RWPE1 (cell line): Measurements from ENCODE around the gene RIF1.

Experiments used
- CTCF ChIA-PET: fragments of 350-600 bp; sonication (Branson Sonifier 250); formaldehyde crosslinking; extraction: SDS; loops from one replicate; lab custom pipeline; 2021; lab: Yijun Ruan, JAX
- POLR2A ChIA-PET: fragments of 400-600 bp; formaldehyde crosslinking; extraction: SDS; loops from one replicate; lab custom pipeline; 2020; ENCODE audit warnings: antibody characterized with exemption; ENCODE audit not compliant: low non-redundant PET; lab: Yijun Ruan, JAX
- DNase-seq: peaks from one replicate; pipeline ENCODE4 v3.0.0; 2012; ENCODE audit warnings: low spot score
- H3K27ac ChIP-seq: fragments of 450-650 bp; 2 replicates; pipeline ENCODE4 v1.5.1; 2017
- TF ChIP-seq, protein P1 (sequence below): fragments of 450-650 bp; conservative IDR thresholded peaks from 2 replicates; pipeline ENCODE4 v1.5.1; 2017; ENCODE audit warnings: low read depth, mild to moderate bottlenecking

The RIF1 gene

DNA sequence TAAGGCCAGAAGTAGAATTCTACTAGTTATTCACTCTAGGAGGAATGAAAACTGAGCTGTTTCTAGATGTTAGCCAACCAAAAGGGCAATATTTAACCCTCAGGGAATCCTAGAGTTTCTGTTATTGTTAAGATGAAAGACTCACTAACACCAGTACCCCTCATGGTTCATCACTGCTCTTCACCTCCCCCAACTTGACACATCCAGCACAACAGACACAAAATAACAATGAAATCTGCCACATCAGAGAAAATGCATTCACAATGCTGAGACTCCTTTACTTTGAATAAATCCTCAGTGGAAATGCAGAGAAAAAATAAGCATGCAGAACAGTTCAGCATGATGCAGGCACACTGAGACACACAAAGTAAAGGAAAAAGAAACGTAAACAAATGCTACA lies 111.3 kb downstream of the RIF1 start:
- TF ChIP-seq, protein P1, sequence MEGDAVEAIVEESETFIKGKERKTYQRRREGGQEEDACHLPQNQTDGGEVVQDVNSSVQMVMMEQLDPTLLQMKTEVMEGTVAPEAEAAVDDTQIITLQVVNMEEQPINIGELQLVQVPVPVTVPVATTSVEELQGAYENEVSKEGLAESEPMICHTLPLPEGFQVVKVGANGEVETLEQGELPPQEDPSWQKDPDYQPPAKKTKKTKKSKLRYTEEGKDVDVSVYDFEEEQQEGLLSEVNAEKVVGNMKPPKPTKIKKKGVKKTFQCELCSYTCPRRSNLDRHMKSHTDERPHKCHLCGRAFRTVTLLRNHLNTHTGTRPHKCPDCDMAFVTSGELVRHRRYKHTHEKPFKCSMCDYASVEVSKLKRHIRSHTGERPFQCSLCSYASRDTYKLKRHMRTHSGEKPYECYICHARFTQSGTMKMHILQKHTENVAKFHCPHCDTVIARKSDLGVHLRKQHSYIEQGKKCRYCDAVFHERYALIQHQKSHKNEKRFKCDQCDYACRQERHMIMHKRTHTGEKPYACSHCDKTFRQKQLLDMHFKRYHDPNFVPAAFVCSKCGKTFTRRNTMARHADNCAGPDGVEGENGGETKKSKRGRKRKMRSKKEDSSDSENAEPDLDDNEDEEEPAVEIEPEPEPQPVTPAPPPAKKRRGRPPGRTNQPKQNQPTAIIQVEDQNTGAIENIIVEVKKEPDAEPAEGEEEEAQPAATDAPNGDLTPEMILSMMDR, result no peak
- no peak for DNase-seq
- H3K27ac ChIP-seq, result no peak overlapping the region
- POLR2A ChIA-PET, result no interaction called here
- CTCF ChIA-PET, result no interaction called here

DNA sequence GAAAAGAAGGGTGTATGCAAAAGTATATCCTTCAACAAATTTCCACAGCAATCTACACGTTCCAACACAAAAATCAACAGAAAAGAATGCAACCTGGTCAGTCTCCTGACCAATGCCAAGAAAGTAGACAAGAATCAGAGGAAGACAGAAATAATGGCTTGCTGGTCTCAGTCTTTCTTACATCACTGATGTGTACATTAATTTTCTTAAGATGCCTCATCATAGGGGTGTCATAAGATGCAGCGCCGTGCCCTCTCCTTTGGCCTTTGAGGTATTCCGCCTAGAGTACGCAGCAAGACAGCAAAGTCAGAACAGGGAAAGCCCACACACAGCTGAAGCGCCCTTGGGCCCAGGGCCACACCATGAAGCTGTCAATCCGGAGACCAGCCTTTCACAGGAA lies 112.9 kb downstream of the RIF1 start:
- no peak for DNase-seq
- H3K27ac ChIP-seq, result no peak overlapping the region
- TF ChIP-seq, protein P1, result no peak
- POLR2A ChIA-PET, result no interaction called here
- CTCF ChIA-PET, result no interaction called here

DNA sequence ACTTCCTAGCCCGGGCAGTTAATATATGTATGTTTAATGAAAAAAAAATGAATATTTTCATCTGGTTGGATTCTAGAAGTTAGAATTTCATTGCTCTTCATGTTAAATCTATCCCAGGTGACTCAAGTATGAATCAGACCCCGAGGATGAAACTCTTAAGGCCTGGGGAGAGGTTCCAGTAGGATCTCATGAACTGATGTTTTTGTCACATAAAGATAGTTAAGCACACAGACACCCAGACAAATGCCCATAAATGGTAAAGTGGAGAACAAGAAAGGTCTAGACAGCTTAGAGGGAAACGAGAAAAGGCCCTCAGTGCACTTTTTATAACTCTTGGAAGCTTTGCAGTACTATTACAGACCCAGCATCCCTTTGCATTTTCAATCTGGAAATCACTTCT lies 114.1 kb downstream of the RIF1 start:
- POLR2A ChIA-PET, result no interaction called here
- no peak overlapping the region for H3K27ac ChIP-seq
- DNase-seq, result peak; percentile 17
- CTCF ChIA-PET, result no interaction called here
- TF ChIP-seq, protein P1, result no peak

DNA sequence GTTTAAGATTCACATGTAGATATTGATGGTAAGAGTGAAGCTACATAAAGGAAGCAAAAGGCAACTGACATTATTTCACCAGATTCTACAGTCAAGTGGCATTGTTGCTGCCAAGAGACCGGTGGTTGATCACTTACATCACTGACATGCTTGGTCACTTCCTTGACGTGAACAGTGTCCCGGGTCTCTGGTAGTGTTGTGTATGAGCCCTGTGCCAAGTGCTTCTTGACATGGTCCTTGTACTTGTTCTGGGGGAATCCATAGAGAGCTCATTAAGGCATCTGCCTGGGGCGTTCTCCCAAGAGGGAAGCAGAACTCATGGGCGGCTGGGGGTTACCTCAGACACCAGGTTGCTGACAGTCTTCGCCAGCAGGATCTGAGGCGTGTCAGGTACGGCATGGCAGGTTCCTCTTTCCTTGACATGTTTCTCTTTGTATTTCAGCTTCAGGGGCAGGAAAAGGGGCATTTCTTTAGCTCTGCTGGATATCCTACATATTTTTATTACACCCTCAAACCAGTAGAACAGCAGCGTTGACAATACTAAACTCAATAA lies 116.2 kb downstream of the RIF1 start:
- no peak overlapping the region for H3K27ac ChIP-seq
- ChIA-PET CTCF (no interaction called here), POLR2A (no interaction called here)
- TF ChIP-seq, protein P1, result no peak
- no peak for DNase-seq

DNA sequence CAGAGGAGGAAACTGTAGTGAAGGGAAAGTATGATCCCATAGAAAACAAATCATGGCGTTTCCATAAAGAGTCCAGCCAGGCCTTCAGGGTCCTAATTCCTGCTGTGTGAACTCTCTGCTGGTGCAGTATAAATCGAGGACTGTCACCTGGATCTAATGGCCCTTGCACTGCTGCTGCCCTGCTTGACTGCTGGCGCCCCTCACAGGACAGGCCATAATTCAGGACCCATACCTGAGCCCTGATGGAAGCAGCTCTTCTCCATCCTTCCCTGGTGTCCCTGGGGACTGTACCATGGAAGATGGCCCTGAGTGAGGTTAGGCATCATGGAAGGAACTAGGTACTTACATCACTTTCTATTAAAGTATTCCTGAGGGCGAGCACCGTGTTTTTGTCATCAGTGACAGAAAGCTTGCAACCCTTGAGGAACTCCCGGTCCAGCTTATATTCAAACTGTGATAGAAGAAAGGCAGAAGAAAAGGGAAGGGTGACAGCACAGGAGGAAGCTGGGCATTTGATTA lies 116.9 kb downstream of the RIF1 start:
- no peak for DNase-seq
- CTCF ChIA-PET, result no interaction called here
- POLR2A ChIA-PET, result no interaction called here
- H3K27ac ChIP-seq, result no peak overlapping the region
- TF ChIP-seq, protein P1, result no peak
